Colonic mucosa (tissue), 4 donors: ENCODE data around the gene TENM3. TPM values are rescaled to one million over a fixed set of nuclear protein-coding genes. Genes with fewer than 3 reads are reported as not detected.

ENCODE experiments used
- DNase-seq: peaks from one replicate; pipeline ENCODE4 v3.0.0-alpha.2; 2020
- H3K27ac ChIP-seq: fragments of 200-600 bp; one replicate; pipeline ENCODE4 v1.8.0; 2021
- H3K27me3 ChIP-seq: fragments of 200-600 bp; one replicate; pipeline ENCODE4 v1.8.0; 2021
- H3K36me3 ChIP-seq: fragments of 200-600 bp; one replicate; pipeline ENCODE4 v1.8.0; 2021
- H3K4me1 ChIP-seq: fragments of 200-600 bp; one replicate; pipeline ENCODE4 v1.8.0; 2021; ENCODE audit warnings: mild to moderate bottlenecking
- H3K4me3 ChIP-seq: fragments of 200-600 bp; one replicate; pipeline ENCODE4 v1.8.0; 2021
- H3K9ac ChIP-seq, 2 donors: one replicate each; pipeline ENCODE4 v1.7.0; 2013; ENCODE audit warnings: control low read depth in 2 of 2, low read depth in 2 of 2, low read length in 2 of 2
- H3K9me3 ChIP-seq: fragments of 200-600 bp; one replicate; pipeline ENCODE4 v1.8.0; 2021
- CTCF ChIP-seq: fragments of 200-600 bp; IDR thresholded peaks from one replicate; pipeline ENCODE4 v1.8.0; 2022; ENCODE audit warnings: antibody characterized with exemption, mild to moderate bottlenecking
- intact Hi-C: fragments of 100-400 bp; cut with DNase I; formaldehyde crosslinking; loops from one replicate; pipeline ENCODE4 v1.14.1; 2022
- total RNA-seq, 2 donors: library from RNA; stranded (reverse); fragmentation: NEBNext Ultra II Directional in 1 of 2; extraction: Animal tissue kit (Norgen Biotek cat#: 25700) in 1 of 2; gene quantifications; one replicate each; pipeline ENCODE4 v1.2.1, GENCODE V29; 2021
- donor health status: healthy.
- donor health status: DM: no; HTN: no; CAD: no.
- donor health status: DM: no; HTN: no; CAD: no.

The TENM3 gene
- total RNA-seq, 2 donors from 2014 or later, result 0.32 to 1.6 TPM

- intact Hi-C loops, result no loop called here
- Histone ChIP-seq H3K9ac (no peak overlapping the region), H3K9me3 (no peaks in the 10 kb centered on the region), H3K27ac (no peak overlapping the region), H3K36me3 (no peaks in the 10 kb centered on the region), H3K4me1 (no peaks in the 10 kb centered on the region), H3K27me3 (no peaks in the 10 kb centered on the region), H3K4me3 (no peak overlapping the region)
- DNase-seq, result no peak
- TF ChIP-seq CTCF, result no peak
Measured at GRCh38 chr4:182768838-182769237, 525.6 kb downstream of the TENM3 start.

- no peak for TF ChIP-seq CTCF
- Histone ChIP-seq H3K27me3 (no peaks in the 10 kb centered on the region), H3K4me3 (no peak overlapping the region), H3K9ac (no peak overlapping the region), H3K27ac (no peak overlapping the region), H3K36me3 (no peaks in the 10 kb centered on the region), H3K9me3 (no peaks in the 10 kb centered on the region), H3K4me1 (no peaks in the 10 kb centered on the region)
- no peak for DNase-seq
- intact Hi-C loops, result no loop called here
Measured at GRCh38 chr4:182770259-182770995, 527.2 kb downstream of the TENM3 start.

- Histone ChIP-seq H3K4me1 (no peaks in the 10 kb centered on the region), H3K36me3 (no peaks in the 10 kb centered on the region), H3K9me3 (no peaks in the 10 kb centered on the region), H3K4me3 (no peak overlapping the region), H3K9ac (no peak overlapping the region), H3K27ac (no peak overlapping the region), H3K27me3 (no peaks in the 10 kb centered on the region)
- intact Hi-C loops, result no loop called here
- no peak for DNase-seq
- TF ChIP-seq CTCF, result no peak
Measured at GRCh38 chr4:182770996-182771514, 527.9 kb downstream of the TENM3 start.

GRCh38 chr4:182775075-182775474 lies 531.9 kb downstream of the TENM3 start:
- no peak overlapping the region for H3K9ac ChIP-seq
- H3K27me3 ChIP-seq, result no peaks in the 10 kb centered on the region
- TF ChIP-seq CTCF, result no peak
- no peaks in the 10 kb centered on the region for H3K36me3 ChIP-seq
- no peaks in the 10 kb centered on the region for H3K4me1 ChIP-seq
- DNase-seq, result no peak
- intact Hi-C loops, result no loop called here
- no peak overlapping the region for H3K27ac ChIP-seq
- no peaks in the 10 kb centered on the region for H3K9me3 ChIP-seq
- H3K4me3 ChIP-seq, result no peak overlapping the region

- H3K4me1 ChIP-seq, result no peaks in the 10 kb centered on the region
- H3K4me3 ChIP-seq, result no peak overlapping the region
- intact Hi-C loops, result no loop called here
- H3K36me3 ChIP-seq, result no peaks in the 10 kb centered on the region
- H3K9me3 ChIP-seq, result no peaks in the 10 kb centered on the region
- H3K27me3 ChIP-seq, result no peaks in the 10 kb centered on the region
- DNase-seq, result no peak
- TF ChIP-seq CTCF, result no peak
- H3K27ac ChIP-seq, result no peak overlapping the region
- H3K9ac ChIP-seq, result no peak overlapping the region
Measured at GRCh38 chr4:182776376-182777105, 533.3 kb downstream of the TENM3 start.
